HG03045 (cell line): Measurements from ENCODE around the gene CWF19L1.
"Not testable (repeated sequence)": the region's sequence is repeated elsewhere in the genome, so short reads cannot be mapped to it uniquely, and the experiment has no call there.

ENCODE experiments used
- ATAC-seq: cut with Tn5 transposase; IDR thresholded peaks from one replicate; pipeline ENCODE4 v1.9.1; 2021; ENCODE audit warnings: mild to moderate bottlenecking, moderate library complexity; ENCODE audit not compliant: unreplicated experiment

CWF19L1 gene

DNA sequence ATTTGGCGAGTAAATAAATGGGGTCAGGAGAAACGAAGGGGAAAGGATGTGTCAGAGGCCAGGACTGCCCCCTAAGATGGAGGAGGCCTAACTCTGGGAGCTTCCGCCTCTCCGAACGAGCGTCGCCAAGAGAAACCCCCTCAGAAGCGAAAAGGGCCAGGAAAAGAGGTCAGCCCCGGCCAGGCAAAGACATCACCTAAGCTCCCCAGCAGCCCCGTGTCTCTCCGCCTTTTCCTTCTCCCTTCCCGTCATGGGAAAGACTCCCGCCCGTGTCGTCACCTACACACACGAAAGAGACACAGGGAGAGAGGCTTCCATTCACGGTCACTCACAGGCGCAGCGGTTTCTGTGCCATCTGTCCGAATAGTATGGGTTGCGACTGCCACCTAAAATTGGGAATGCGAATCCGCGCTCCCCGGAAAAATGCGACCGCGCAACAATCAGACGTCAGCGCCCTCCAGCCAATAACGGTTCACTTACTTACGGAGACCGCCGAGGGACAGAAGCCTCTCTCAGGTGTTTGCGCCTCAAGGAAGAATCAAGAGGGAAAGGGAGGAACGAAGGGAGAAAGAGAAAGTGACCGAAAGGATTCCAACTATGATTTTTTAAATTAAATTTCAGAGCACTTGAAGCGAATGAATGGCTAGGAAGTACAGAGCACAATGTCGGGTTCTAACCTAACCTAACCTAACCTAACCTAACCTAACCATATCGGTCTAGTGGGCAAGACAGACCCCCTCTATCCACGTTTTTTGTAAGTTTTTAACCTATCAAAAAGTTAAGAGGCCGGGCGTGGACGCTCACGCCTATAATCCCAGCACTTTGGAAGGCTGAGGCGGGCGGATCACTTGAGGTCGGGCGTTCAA lies at the start of gene CWF19L1:
Gene CWF19L1, minus strand, starts transcription at position 400 of the 866 bp plus-strand sequence. Its CDS starts 45 bp downstream, at position 355.
- ATAC-seq, result peak; percentile 75

DNA sequence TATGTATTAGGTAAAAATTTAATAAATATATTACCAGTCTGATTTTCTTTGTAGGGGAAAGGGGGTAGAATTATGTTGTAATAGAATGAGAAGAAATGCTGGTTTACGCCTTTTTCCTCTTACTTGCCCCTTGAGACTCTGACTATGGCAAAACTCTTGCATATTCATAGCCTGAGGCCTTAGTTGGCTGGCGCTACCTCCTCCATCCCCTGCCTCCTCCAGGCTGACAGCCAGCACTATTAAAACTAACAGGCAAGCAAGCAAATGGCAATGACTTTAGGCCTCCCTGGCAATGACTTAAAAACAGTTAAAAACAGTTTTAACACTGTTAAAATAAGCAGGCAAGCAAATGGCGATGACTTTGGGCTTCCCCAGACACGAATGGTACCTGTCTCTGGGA lies 48.2 kb upstream of the CWF19L1 start:
- ATAC-seq, result no peak

DNA sequence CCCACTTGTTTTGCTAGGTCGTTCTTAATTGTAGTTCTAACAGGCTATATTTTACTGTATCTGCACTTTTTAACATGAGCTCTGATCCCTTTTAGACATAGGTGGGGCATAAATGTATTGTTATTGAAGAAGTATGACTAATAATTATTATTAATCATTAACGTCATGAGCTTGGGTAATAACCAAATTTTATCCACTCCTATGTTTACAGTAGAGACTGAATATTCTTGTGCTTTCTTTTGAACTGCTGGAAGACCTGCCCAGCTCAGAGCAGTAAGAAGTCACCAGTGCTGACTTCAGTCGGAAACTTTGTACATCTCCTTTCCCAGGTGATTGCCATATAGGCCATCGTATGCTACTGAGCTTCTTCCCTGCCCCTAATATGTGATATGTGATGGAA lies 43.9 kb upstream of the CWF19L1 start:
- ATAC-seq, result no peak

DNA sequence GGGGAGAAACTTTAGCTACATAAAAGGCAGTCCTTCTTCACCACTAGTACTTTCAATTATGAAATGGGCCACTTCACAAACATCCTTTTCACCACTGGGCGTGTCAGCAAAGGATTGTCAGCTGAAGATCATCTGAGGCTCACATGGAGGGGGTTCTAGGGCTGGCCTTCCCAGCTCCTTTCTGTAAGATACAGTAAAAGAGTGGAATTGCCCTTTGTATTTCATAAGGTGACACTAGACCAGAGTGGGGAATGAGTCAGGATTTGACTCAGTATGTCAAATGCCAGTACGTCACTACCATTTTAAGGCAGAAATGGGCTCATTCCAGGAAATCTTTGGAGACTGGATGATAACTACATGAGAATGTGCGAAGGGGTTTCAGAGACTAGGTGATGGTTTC lies 40.2 kb upstream of the CWF19L1 start:
- no peak for ATAC-seq

DNA sequence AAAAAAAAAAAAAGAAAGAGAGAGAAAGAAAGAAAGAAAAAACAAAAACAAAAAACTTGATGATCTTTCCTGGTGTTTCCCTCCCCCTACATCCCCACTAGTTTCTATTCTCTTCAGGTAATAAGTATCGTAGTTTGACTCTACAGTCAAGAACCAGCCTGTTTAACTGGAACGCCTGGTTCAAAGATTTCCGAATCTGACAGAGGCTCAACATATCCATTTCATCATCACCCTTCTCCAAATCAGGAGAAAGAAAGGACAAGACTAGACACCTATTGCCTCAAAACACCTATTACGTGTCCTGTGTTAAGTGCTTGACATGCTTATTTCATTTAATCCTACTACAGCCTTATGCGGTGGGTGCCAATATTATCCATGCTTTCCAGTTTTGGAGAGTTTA lies 39.4 kb upstream of the CWF19L1 start:
- no peak for ATAC-seq

DNA sequence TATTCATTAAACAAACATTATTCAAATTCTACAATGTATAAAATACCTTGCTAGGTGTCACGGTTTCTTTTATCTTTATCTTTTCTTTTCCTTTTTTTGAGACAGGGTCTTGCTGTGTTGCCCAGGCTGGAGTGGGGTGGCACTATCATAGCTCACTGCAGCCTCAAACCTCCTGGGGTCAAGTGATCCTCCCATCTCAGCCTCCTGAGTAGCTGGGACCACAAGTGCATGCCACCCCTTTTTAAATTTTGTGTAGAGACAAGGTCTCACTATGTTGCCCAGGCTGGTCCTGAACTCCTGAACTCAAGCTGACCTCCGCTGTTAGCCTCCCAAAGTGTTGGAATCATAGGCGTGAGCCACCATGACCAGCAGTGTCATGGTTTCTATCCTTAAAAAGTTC lies 37.0 kb upstream of the CWF19L1 start:
- ATAC-seq, result no peak

DNA sequence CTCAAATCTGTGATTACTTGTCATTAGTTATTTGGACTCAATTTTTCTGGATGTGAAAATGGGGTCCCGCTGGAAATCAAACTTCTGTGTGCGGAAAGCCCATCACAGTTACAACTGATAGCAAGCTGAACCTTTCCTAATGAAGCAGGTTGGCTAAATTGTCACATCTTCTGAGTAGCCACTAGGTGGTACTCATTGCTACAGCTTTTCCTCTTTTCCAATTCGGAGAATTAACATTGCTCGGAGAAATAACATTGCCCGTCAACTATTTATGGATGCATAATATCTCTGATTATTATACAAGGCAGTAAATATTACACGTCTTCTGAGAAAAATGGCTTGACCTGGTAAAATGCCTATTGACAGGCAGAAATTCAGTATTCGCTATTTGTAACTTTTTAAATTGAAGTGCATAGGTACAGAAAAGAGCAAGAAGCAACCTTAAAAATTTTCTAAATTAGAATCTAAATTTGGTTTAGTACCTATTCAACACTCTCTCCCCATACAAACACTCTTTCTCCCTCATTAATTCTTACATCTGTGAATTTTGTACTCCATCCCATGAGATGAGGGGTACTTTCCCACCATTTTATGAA lies 36.4 kb upstream of the CWF19L1 start:
- no peak for ATAC-seq

DNA sequence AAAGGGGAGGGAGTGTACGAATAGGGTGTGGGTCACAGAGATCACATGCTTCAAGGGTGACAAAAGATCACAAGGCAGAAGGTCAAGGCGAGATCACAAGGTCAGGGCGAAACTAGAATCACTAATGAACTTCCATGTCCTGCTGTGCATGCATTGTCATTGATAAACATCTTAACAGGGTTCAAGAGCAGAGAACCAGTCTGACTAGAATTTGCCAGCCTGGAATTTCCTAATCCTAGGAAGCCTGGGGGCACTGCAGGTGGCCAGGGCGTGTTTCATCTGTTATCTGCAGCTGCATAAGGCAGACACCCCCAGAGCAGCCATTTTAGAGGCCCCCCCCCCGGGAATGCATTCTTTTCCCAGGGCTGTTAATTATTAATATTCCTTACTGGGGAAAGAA lies 33.7 kb upstream of the CWF19L1 start:
- not testable (repeated sequence) for ATAC-seq

DNA sequence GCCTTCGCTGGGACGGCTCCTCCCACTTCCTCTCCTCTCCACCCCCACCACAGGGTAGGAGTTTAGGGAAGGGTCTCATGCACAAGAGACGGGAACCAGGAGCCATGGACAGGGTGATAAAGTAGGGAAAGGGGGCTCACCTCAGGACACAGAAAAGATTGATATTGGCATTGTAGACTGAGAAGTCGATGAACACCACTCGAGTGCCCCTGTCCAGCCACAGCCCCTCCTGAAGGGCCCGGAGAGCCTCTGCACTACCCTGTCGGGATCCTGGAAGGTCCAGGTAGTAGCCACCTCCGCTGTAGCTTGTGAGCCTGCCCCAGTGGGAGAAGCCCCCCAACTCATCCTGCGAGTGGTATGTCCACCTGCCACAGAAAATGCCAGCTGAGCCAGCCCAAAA lies 29.8 kb upstream of the CWF19L1 start:
- no peak for ATAC-seq

DNA sequence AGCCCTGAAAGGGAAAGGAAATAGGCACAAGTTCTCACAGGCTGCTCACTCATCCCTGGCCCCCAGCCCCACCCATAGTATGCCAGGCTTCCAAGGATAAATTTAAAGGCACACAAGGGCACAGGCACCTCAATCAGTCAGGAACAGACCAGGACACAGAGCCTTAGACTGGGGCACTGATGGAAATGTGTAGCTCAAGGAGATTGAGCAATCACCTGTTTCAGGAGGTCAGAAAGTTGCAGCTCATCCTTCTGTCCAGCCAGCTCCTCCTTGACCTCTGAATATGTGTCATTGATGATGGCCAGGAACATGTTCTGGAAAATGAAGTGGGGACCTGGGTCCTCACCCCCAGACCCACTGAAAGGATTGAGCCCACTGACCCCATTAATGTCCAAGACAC lies 25.6 kb upstream of the CWF19L1 start:
- no peak for ATAC-seq

DNA sequence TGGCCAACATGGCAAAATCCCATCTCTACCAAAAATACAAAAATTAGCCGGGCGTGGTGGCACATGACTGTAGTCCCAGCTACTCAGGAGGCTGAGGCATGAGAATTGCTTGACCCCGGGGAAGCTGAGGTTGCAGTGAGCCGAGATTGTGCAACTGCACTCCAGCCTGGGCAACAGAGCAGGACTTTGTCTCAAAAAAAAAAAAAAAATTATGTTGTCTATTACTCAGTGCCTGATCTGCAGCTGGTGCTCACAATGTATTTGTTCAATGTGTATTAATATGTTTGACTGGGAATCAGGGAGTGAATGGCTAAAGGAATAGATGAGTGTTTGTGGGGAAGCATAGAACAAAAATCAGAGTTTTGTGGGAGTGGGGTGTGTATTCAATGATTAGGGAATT lies 24.9 kb upstream of the CWF19L1 start:
- ATAC-seq, result not testable (repeated sequence)

DNA sequence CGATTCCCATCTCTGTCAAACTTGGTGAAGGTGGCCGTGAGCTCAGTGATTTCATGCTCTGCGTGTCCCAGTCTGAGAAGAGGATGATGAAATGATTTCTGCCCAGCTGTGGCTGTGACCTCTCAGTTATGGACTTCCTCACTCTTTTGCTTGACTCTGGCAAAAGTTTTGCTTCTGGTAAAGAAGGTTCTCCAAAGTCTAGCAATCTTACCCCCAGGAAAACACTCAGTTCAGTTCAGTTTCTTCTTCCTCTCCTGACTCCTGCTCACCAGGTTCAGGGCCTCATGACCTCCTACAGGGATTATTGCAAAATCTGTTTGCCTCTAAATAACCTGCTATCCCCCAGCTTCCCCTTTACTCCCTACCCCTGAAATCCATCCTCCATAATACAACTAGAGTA lies 23.9 kb upstream of the CWF19L1 start:
- no peak for ATAC-seq

DNA sequence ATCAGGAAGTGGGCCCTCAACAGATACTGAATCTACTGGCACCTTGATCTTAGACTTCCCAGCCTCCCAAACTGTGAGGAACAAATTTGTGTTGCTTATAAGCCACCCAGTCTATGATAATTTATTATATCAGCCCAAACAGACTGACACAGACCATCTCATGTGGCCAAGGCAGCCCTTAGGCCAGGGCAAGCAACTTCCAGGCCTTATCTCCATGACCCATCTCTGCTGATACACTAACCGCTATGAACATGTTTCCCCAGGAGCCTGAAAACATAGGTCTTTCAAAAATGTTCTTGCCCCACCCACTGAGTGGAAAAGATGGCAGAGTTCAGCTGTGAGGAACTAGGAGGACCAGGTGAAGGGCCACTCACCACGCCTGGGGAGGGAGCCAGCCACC lies 22.2 kb upstream of the CWF19L1 start:
- no peak for ATAC-seq

DNA sequence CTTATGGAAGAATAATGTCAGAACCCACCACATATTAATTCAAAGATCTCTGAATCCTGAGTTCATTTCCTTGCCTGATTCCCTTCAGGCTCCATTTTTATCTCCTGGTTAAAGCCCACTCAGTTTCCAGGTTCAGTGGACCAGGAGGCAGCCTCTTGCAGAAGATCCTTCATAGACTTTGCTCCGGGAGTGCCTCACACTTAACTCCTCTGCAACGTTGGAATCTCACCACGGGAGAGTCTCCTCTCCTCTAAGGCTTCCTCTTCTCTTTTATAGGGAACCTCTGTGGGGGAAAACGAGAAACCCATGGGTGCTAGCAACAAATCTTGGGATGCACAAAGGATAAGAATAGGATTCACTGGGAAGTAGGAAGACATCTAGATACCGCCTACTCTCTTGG lies 20.8 kb upstream of the CWF19L1 start:
- ATAC-seq, result no peak

DNA sequence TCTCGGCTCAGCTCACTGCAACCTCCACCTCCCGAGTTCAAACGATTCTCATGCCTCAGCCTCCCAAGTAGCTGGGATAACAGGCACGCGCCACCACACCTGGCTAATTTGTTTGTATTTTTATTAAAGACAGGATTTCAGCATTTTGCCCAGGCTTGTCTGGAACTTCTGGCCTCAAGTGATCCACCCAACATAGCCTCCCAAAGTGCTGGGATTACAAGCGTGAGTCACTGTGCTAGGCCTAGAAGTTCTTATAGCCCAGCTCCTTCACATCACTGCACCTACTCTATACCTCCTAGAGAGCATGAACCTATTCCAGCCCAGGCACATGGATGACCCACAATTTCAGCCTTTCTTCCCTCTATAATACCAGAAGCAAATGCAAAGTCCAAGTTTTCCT lies 20.3 kb upstream of the CWF19L1 start:
- ATAC-seq, result no peak

DNA sequence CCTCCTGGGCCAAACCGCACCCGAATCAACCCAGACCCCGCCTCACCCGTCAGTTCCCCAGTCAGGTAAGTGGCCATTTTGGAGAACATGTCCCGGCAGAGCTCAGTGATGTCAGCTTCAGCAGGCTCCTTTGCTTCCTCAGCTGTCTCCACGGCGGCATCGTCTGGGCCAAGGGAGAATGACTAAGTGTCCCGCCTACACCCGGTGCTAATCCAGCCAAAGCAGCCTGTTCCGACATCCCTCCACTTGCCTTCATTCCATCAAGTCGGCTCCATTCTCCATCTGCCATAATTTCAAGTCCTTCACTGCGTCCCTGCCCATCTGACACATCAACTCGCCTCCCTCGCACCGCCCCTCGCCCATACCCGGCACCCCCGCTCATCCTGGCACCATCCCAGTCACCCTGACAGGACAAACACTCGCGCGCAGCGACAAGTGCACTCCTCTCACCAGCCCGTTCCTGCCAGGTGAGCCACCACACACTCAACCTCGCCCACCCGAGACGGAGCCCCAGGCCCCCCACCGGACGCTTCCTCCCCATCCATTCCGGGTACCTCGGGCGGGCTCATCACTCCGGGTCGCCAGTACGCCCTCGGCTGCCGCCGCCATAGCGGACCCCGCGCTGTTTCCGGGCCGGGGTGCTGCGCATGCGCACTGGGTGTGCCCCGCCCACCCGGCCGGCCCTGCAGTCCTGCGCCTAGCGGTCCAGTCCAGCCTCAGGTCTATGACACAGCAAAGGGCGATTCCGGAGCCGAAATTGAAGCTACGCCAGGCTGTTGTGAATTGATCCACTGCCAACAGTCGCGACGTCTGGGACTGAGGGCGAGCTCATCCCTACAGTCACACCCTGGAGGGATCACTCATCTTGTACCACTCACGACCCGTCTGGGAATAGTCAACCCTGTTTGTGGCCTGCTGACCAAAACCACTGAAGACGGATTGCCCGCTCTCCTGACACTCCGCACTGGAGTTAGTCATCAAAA lies 18.9 kb upstream of the CWF19L1 start, which contains the start of gene BLOC1S2:
Gene BLOC1S2, minus strand, starts transcription at position 630 of the 983 bp plus-strand sequence. Its CDS starts 21 bp downstream, at position 609.
- ATAC-seq, result peak; percentile 91

DNA sequence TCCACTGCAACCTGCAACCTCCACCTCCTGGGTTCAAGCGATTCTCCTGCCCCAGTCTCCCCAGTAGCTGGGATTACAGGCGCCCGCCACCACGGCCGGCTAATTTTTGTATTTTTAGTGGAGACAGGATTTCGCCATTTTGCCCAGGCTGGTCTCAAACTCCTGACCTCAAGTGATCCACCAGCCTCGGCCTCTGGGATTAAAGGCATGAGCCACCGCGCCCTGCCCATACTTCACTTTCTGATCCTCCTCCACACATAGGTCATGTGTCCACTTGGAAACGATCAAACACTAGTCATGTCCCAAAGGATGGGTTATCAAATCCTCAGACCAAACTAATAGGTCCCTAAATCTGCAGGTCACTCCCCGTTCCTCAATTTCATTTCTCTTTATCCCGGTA lies 17.9 kb upstream of the CWF19L1 start:
- ATAC-seq, result not testable (repeated sequence)

DNA sequence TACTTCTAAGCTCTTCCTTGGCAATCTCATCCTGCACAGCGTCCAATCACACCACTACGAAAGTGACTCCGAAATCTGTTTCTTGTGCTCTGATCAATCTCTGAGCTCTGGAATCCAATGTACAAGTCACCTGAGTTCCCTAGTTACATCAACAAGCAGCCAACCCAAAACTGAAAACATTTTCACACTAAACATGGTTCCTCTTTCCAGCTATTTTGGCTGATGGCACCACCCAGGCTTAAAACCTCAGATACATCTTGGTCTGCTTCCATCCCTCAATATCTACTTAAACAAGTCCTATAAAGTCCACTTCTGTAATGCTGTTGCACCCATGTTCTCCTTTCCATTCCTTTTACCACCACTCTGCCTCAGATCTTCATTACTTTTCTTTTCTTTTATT lies 15.5 kb upstream of the CWF19L1 start:
- no peak for ATAC-seq

DNA sequence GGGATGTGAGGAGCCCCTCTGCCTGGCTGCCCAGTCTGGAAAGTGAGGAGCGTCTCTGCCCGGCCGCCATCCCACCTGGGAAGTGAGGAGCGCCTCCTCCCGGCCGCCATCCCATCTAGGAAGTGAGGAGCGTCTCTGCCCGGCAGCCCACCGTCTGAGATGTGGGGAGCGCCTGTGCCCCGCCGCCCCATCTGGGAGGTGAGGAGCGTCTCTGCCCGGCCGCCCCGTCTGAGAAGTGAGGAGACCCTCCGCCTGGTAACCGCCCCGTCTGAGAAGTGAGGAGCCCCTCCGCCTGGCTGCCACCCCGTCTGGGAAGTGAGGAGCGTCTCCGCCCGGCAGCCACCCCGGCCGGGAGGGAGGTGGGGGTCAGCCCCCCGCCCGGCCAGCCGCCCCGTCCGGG lies 9.5 kb upstream of the CWF19L1 start:
- ATAC-seq, result not testable (repeated sequence)

DNA sequence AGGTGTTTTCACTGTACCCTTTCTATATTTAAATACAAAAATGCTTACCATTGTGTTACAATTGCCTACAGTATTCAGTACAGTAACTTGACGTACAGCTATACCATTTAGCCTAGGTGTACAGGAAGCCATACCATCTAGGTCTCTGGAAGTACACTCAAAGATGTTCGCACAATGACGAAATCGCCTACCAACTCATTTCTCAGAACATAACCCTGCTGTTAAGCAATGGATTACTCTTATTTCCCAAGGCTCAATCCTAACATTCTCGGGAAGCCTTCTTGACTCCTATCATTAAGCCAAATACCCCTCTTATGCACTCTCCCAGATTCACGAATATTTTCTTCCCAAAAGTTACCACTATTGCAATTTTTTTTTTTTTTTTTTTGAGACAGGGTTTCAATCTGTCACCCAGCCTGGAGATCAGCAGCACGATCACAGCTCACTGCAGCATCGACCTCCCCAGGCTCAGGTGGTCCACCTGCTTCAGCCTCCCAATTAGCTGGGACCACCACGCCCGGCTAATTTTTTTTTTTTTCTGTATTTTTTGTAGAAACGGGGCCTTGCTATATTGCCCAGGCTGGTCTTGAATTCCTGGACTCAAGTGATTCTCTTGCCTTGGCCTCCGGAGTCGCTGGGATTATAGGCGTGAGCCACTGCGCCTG lies 1.5 kb downstream of the CWF19L1 start:
- no peak for ATAC-seq

DNA sequence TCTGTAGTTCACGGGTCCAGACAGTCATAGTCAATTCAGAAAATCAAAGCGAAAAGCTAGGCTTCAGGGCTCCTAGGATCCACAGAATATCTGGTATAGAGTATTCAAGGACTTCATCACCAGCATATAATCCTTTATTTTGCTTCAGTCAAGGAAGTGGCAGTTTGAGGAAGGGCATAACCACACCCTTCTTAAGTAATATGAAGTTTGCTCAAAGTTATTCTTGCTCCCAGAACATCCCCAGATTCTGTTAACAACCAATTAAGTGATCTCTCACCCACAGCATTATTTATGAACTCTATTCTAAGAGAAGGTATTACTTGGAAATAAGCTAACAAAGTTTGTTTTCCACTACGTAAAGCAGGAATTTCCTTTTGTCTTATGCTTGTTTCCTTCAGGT lies 13.2 kb downstream of the CWF19L1 start:
- ATAC-seq, result no peak
